NCI-H2029 treated with DMSO at 0.1 percent for 48 hours (cell line): ENCODE measurements around the gene NDUFV3.
"Not testable (repeated sequence)": the region's sequence is repeated elsewhere in the genome, so short reads cannot be mapped to it uniquely, and the experiment has no call there.

ENCODE experiments used
- DNase-seq: peaks from one replicate; lab custom pipeline; 2025; lab: John Stamatoyannopoulos, UW

The NDUFV3 gene

GRCh38 chr21:42892931-42893755 lies at the start of gene NDUFV3:
TSS of gene NDUFV3 (plus strand) at chr21:42893309. CDS start at chr21:42893334, 25 bp downstream.
- peak; percentile 88 for DNase-seq

GRCh38 chr21:42844411-42845113 lies 48.5 kb upstream of the NDUFV3 start:
- DNase-seq: no peak

GRCh38 chr21:42845296-42845965 lies 47.7 kb upstream of the NDUFV3 start:
- DNase-seq: no peak

- no peak for DNase-seq
These were observed 46.9 kb upstream of the NDUFV3 start for GRCh38 chr21:42846221-42846620.

- DNase-seq: no peak
These were observed 45.9 kb upstream of the NDUFV3 start for GRCh38 chr21:42847051-42847707.

GRCh38 chr21:42847726-42848125 lies 45.4 kb upstream of the NDUFV3 start:
- no peak for DNase-seq

- not testable (repeated sequence) for DNase-seq
These were observed 44.8 kb upstream of the NDUFV3 start for GRCh38 chr21:42848144-42848931.

- no peak for DNase-seq
These were observed 44.0 kb upstream of the NDUFV3 start for GRCh38 chr21:42848932-42849758.

GRCh38 chr21:42849759-42850412 lies 43.2 kb upstream of the NDUFV3 start:
- no peak for DNase-seq

GRCh38 chr21:42850463-42850862 lies 42.6 kb upstream of the NDUFV3 start:
- DNase-seq: no peak

- no peak for DNase-seq
These were observed 42.2 kb upstream of the NDUFV3 start for GRCh38 chr21:42850866-42851391.

GRCh38 chr21:42851812-42852665 lies 41.1 kb upstream of the NDUFV3 start:
- DNase-seq: no peak

GRCh38 chr21:42852925-42853570 lies 40.1 kb upstream of the NDUFV3 start:
- DNase-seq: no peak

GRCh38 chr21:42853621-42854020 lies 39.5 kb upstream of the NDUFV3 start:
- no peak for DNase-seq

GRCh38 chr21:42854246-42855010 lies 38.7 kb upstream of the NDUFV3 start:
- DNase-seq: no peak

- no peak for DNase-seq
These were observed 37.8 kb upstream of the NDUFV3 start for GRCh38 chr21:42855171-42855936.

GRCh38 chr21:42855937-42856335 lies 37.2 kb upstream of the NDUFV3 start:
- DNase-seq: no peak
